Endodermal cell (in vitro differentiated cells): ENCODE measurements around the gene CELSR2. TPM values are rescaled to one million over a fixed set of nuclear protein-coding genes. Genes with fewer than 3 reads are reported as not detected.
"Not testable (repeated sequence)": the region's sequence is repeated elsewhere in the genome, so short reads cannot be mapped to it uniquely, and the experiment has no call there.

Experiments used
- DNase-seq: peaks from one replicate; pipeline ENCODE4 v3.0.0-alpha.2; 2017
- H3K27ac ChIP-seq: 2 replicates; pipeline ENCODE4 v1.5.1; 2013; ENCODE audit warnings: mild to moderate bottlenecking, low read depth, low read length, moderate library complexity
- H3K27me3 ChIP-seq: 2 replicates; pipeline ENCODE4 v1.6.1; 2013; ENCODE audit warnings: mild to moderate bottlenecking, low read length, moderate library complexity; ENCODE audit not compliant: insufficient read depth, control insufficient read depth, poor library complexity, severe bottlenecking
- H3K36me3 ChIP-seq: 2 replicates; pipeline ENCODE4 v1.7.0; 2013; ENCODE audit warnings: mild to moderate bottlenecking, low read length, moderate library complexity; ENCODE audit not compliant: control insufficient read depth, insufficient read depth
- H3K4me1 ChIP-seq: one replicate; pipeline ENCODE4 v1.7.0; 2013; ENCODE audit warnings: low read length; ENCODE audit not compliant: control insufficient read depth, insufficient read depth
- H3K4me3 ChIP-seq: 2 replicates; pipeline ENCODE4 v1.5.1; 2013; ENCODE audit warnings: mild to moderate bottlenecking, low read length, moderate library complexity
- H3K9ac ChIP-seq: 2 replicates; pipeline ENCODE4 v1.6.1; 2013; ENCODE audit warnings: mild to moderate bottlenecking, low read length, moderate library complexity; ENCODE audit not compliant: poor library complexity, severe bottlenecking; ENCODE audit errors: extremely low read depth
- H3K9me3 ChIP-seq: 2 replicates; pipeline ENCODE4 v1.6.1; 2013; ENCODE audit warnings: mild to moderate bottlenecking, low read length, moderate library complexity; ENCODE audit not compliant: control insufficient read depth
- H3K27ac Mint-ChIP-seq: 2 replicates; pipeline ENCODE4 v1.8.0; 2020; ENCODE audit warnings: mixed read lengths
- H3K27me3 Mint-ChIP-seq: 2 replicates; pipeline ENCODE4 v1.8.0; 2021; ENCODE audit warnings: mild to moderate bottlenecking, mixed read lengths; ENCODE audit not compliant: insufficient read depth
- H3K36me3 Mint-ChIP-seq: 2 replicates; pipeline ENCODE4 v1.8.0; 2020; ENCODE audit warnings: low read depth, mixed read lengths
- H3K4me1 Mint-ChIP-seq: 2 replicates; pipeline ENCODE4 v1.8.0; 2020; ENCODE audit warnings: mixed read lengths
- H3K4me3 Mint-ChIP-seq: 2 replicates; pipeline ENCODE4 v1.8.0; 2020; ENCODE audit warnings: mild to moderate bottlenecking, moderate library complexity, mixed read lengths
- H3K9me3 Mint-ChIP-seq: 2 replicates; pipeline ENCODE4 v1.8.0; 2020; ENCODE audit warnings: mild to moderate bottlenecking, mixed read lengths
- CTCF ChIP-seq: fragments of 200-600 bp; sonication (generic); conservative IDR thresholded peaks from 2 replicates; pipeline ENCODE4 v1.5.0; 2021; ENCODE audit warnings: antibody characterized with exemption, mild to moderate bottlenecking
- WGBS, 2 experiments: methylation state at CpG; one replicate each; pipeline versions ENCODE4 v1.1.5 to v1.1.7; 2013; ENCODE audit warnings: missing lambda C conversion rate in 2 of 2, mixed read lengths in 1 of 2; ENCODE audit not compliant: insufficient coverage in 1 of 2, insufficient read length in 1 of 2; 5-methylcytosine and 5-hydroxymethylcytosine counted together
- total RNA-seq, 2 donors: library from RNA; stranded (reverse); fragmentation: NEBNext Ultra II Directional in 1 of 2; extraction: Animal tissue kit (Norgen Biotek cat#: 25700) in 1 of 2; gene quantifications; 2 replicates in 1 of 2; 3 replicates in 1 of 2; pipeline ENCODE4 v1.2.1, GENCODE V29; 2021

The CELSR2 gene
- total RNA-seq, 2 donors from 2014 or later = 16.1 to 20.2 TPM

- no peak for TF ChIP-seq CTCF
- DNase-seq = no peak
- Histone ChIP-seq H3K9me3 (no peaks in the 10 kb centered on the region), H3K4me3 (no peak overlapping the region), H3K27ac (no peak overlapping the region), H3K27me3 (peaks cover 11% of the 10 kb centered on the region), H3K4me1 (peaks cover 5% of the 10 kb centered on the region), H3K9ac (no peak overlapping the region), H3K36me3 (no peaks in the 10 kb centered on the region)
- peaks cover 9% of the 10 kb centered on the region for H3K4me1 Mint-ChIP-seq
- H3K4me3 Mint-ChIP-seq = no peak overlapping the region
- 87 to 90% methylated on average over 15 to 16 of the region's 16 CpGs for WGBS, 2 experiments
- peaks cover 7% of the 10 kb centered on the region for H3K27me3 Mint-ChIP-seq
- no peaks in the 10 kb centered on the region for H3K9me3 Mint-ChIP-seq
- H3K36me3 Mint-ChIP-seq = no peaks in the 10 kb centered on the region
- no peak overlapping the region for H3K27ac Mint-ChIP-seq
Observed at GRCh38 chr1:109300650-109301151, 51.4 kb downstream of the CELSR2 start.

GRCh38 chr1:109301874-109302273 lies 52.5 kb downstream of the CELSR2 start:
- no peak overlapping the region for H3K27ac ChIP-seq
- Mint-ChIP-seq H3K27me3 (peaks cover 7% of the 10 kb centered on the region), H3K4me1 (peaks cover 19% of the 10 kb centered on the region), H3K9me3 (no peaks in the 10 kb centered on the region), H3K27ac (no peak overlapping the region), H3K36me3 (no peaks in the 10 kb centered on the region), H3K4me3 (no peak overlapping the region)
- no peak overlapping the region for H3K4me3 ChIP-seq
- no peaks in the 10 kb centered on the region for H3K9me3 ChIP-seq
- peaks cover 8% of the 10 kb centered on the region for H3K4me1 ChIP-seq
- TF ChIP-seq CTCF = no peak
- no peak for DNase-seq
- 93 to 94% methylated on average over 5 of the region's 5 CpGs for WGBS, 2 experiments
- peaks cover 11% of the 10 kb centered on the region for H3K27me3 ChIP-seq
- no peaks in the 10 kb centered on the region for H3K36me3 ChIP-seq
- H3K9ac ChIP-seq = no peak overlapping the region

GRCh38 chr1:109304226-109304920 lies 55.0 kb downstream of the CELSR2 start:
- no peak overlapping the region for H3K4me3 Mint-ChIP-seq
- no peak overlapping the region for H3K9ac ChIP-seq
- no peak overlapping the region for H3K27ac Mint-ChIP-seq
- no peak for TF ChIP-seq CTCF
- no peaks in the 10 kb centered on the region for H3K36me3 Mint-ChIP-seq
- H3K27ac ChIP-seq = no peak overlapping the region
- H3K4me1 ChIP-seq = peaks cover 11% of the 10 kb centered on the region
- H3K4me1 Mint-ChIP-seq = peaks cover 26% of the 10 kb centered on the region
- H3K9me3 ChIP-seq = no peaks in the 10 kb centered on the region
- H3K27me3 ChIP-seq = peaks cover 11% of the 10 kb centered on the region
- no peaks in the 10 kb centered on the region for H3K36me3 ChIP-seq
- no peak overlapping the region for H3K4me3 ChIP-seq
- DNase-seq = no peak
- peaks cover 4% of the 10 kb centered on the region for H3K27me3 Mint-ChIP-seq
- 83 to 92% methylated on average over 3 to 8 of the region's 8 CpGs for WGBS, 2 experiments
- H3K9me3 Mint-ChIP-seq = no peaks in the 10 kb centered on the region

GRCh38 chr1:109305991-109306390 lies 56.7 kb downstream of the CELSR2 start:
- DNase-seq = peak; percentile 70
- not testable (repeated sequence) for H3K9ac ChIP-seq, H3K27ac ChIP-seq

More at GRCh38 chr1:109305991-109306390, 56.7 kb downstream of the CELSR2 start:
- H3K4me3 Mint-ChIP-seq, H3K9me3 Mint-ChIP-seq, H3K4me3 ChIP-seq, H3K27me3 Mint-ChIP-seq, H3K9me3 ChIP-seq, H3K36me3 ChIP-seq, H3K36me3 Mint-ChIP-seq: not testable (repeated sequence)
- Mint-ChIP-seq H3K27ac (peak overlapping the region; percentile 91), H3K4me1 (peaks cover 24% of the 10 kb centered on the region)
- Histone ChIP-seq H3K27me3 (peaks cover 11% of the 10 kb centered on the region), H3K4me1 (peaks cover 11% of the 10 kb centered on the region)
- 55 to 63% methylated on average over 7 to 9 of the region's 10 CpGs for whole genome bisulfite sequencing, 2 experiments
